GM19395 (cell line): ENCODE results near the gene SPTLC3.

Source experiments
- ATAC-seq: cut with Tn5 transposase; IDR thresholded peaks from one replicate; pipeline ENCODE4 v1.9.1; 2021; ENCODE audit warnings: mild to moderate bottlenecking, moderate library complexity; ENCODE audit not compliant: unreplicated experiment

Gene SPTLC3

DNA sequence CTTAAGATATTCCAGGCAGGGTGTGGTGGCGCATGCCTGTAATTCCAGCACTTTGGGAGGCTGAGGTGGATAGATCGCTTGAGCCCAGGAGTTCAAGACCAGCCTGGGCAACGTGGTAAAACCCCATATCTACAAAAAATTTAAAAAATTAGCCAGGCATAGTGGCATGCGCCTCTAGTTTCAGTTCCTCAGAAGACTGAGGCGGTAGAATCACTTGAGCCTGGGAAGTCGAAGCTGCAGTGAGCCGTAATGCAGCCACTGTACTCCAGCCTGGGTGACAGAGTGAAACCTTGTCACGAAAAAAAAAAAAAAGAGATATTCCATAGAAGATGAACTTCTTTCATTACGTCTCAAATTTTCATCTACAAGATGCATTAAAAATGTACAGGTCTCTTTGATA, 165.6 kb downstream of the SPTLC3 start:
- ATAC-seq = no peak

DNA sequence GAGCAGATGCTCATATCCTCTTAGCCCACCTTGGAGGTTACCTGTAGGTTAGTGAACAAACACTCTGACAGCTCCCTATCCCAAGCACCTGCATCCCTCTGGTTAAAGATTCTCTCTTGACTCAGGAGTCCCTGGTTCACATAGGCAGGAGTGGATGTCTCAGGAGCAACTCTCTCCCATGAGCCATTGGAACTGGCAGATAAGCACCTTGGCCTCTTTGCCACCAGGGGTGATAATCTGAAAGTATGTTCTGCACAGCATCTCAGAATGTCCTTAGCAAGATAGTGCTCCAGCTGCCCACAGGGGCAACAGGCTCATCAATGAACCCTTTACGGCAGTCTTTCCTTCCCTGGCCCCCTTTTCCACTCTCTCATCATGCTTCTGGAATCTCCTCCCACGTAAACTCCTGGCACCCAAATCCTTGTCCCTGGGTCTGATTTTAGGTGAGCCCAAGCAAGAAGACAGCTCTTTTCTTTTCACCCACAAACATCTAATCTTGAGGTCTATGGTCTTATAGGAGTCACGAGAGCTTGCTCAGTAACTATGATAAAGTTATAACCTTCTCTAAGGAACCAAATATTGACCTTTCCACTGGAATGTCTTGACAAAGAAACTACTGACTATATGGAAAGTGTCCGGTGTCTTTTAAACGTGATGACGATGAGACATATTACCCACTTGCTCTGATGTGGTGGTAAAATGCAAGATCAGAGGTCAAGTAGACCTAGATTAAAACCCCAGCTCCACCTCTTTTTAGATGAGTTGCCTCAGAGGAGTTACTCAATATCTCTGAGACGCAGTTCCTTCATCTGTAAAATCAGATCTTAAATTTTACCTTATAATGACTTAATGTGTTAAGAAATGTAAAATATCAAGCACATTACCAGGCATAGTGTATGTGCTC, 172.5 kb downstream of the SPTLC3 start:
- ATAC-seq = no peak

DNA sequence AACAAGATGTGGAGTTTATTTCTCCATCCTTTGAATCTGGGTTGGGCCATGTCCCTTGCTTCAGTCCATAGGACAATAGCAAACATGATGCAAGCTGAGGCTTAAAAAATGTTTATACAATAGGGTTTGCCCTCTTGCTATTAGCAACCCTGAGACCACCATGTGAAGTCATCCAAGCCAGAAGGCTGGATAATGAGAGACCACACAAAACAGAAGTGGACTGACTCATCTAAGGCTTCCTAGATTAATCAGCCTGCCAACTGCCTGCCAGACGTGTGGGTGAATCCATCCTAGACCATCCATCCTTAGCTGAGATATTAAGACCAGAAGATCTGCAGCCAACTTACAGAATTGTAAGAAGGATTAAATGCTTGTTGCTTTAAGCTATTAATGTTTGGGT, 174.2 kb downstream of the SPTLC3 start:
- no peak for ATAC-seq

DNA sequence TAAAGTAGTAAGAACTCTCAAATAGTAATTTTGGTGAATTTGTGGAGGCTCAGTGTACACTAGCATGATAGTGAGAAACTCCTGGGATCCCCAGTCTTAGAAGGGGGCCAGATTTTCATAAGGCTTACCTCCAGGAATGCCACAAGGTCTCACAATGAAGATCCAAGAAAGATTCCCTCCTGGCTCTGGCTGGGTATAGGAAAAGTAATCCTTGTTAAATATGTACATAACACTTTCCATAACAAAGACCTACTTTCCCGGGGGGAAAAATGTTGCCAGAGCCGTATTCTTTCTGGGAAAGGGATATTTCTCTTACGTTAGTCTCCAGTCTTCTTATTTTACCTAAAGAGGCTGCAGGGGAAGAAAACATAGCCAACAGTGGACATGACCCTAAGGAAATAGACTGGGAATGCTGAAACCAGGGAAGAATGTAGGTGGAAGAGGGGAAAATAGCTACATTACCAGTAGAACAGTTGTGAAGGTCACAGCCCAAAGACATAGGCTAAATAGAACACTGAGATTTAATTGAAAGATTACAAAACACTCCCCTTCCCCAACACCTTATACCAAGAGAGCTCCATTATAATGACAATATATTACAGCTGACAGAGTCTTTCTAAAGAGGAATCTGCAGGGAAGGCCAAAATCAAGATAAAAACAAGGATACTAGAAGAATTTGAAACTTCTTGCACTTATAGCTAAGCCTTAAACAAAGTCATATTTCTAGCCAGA, 177.4 kb downstream of the SPTLC3 start:
- ATAC-seq = no peak

DNA sequence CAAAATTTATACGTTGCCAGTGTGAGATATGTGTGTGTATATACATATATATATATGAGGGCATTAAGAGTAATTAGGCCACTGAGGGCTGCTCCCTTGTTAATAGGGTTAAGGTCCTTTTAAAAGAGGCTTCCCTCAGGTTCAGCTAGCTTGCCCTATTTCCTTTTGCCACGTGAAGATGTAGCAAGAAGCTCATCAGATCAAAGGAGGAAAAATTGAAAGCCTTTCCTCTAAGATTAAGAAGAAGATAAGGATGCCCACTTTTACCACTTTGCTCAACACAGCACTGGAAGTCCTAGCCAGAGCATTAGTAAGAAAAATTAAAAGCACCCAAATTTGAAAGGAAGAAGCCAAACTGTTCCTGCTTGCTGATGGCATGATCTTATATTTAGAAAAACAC, 179.1 kb downstream of the SPTLC3 start:
- ATAC-seq = no peak

DNA sequence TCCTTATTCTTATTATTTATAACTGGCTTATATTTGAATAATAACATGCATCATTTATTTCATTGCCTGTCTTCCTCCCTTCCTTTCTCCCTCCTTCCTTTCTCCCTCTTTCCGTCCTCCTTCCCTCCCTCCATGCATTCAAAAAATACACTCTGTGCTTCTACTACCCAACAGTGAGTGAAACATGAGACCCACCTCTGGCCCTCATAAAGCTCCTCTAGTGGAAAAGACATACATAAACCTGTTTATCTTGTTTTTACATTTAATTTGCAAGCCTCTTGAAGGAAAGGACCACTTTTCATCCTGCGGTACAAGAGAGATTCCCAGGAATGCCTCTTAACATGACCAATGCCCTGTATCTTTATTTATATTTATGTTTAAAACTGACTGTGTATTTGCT, 190.5 kb downstream of the SPTLC3 start:
- ATAC-seq = no peak

DNA sequence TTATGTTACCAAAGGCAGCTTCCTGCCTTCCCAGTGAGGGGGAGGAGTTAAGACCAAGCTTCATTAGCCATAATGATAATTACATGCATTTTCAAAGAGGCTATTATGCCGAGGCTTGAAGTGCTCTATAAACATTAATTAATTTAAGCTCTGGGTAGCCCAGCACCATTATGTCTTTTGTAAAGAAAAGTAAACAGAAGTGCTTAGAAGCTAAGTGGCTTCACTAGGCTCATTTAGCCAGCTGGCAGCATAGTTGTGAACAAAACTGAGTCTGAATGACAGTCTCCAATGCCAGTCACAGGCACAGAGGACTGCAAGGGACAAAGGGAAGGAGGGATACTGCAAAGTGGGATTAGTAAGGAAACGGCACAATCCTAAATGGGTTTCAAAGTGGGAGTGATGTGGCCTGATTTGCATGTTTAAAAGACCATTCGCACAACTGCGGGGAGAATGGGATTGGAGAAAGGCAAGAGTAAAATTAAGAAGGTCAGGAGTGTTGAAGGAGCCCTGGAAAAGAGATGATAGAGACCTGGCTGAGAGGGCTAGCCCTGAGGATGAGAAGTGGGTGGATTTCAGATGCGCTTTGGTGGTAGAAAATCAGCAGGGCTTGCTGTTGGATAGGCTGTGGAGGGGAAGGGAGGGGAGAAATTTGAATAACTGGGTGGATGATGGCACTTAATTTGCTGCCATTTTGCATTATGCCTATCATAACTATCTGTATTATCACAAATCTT, 192.2 kb downstream of the SPTLC3 start:
- ATAC-seq = no peak

DNA sequence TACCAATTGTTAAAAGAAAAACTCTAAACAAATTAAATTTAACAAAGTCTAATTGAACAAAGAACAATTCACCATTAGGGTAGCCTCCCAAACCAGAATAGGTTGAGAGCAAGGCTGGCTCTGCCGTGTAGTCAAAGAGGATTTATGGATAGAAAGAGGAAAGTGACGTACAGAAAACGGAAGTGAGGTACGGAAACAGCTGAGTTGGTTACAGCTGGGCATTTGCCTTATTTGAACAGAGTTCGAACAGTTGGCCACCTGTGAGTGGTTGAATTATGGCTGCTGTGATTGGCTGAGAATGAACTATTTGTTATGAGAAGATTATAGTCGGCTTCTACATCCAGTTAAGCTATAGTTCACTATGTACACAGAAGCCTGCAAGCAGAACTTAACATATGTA, 193.8 kb downstream of the SPTLC3 start:
- no peak for ATAC-seq

DNA sequence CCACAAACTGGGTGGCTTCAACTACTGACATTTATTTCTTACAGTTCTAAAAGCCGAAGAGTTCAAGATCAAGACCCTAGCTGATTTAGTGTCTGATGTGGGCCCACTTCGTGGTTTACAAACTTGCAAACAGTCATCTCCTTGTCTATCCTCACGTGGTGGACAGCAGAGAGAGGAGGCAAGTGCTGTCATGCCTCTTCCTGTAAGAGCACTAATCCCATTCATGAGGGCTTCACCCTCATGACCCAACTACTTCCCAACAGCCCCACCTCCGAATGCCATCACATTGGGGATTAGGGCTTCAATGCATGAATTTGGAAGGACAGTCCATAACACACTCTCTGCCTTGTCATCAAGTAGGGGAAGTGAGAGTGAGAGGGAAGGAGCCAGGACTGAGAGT, 196.7 kb downstream of the SPTLC3 start:
- no peak for ATAC-seq

DNA sequence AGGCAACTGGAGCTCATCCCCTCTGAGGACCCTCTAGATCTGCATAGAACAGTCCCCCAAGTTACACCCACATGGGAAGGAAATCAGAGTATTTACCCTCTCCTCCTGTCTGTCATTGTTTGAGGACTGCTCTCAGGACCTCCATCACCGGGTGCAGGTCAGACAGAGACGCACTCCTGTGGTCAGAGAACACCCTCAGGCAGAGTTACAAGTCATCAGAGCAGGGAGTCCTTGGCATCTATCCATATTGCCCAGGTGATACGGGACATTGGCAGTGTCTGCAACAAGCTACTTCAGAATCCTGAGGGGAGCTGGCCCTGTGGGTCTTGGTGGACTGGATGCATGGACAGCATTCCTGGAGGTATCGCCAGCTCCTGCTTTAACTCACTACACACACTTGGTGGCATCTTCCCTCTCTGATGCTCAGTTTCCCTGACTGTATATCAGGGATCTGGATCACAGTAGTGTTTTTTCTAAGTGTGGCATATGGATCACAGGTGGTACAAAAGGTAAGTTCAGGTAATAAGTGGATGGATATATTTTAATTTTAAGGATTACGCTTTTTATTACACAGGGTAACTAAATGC, 197.2 kb downstream of the SPTLC3 start:
- no peak for ATAC-seq

DNA sequence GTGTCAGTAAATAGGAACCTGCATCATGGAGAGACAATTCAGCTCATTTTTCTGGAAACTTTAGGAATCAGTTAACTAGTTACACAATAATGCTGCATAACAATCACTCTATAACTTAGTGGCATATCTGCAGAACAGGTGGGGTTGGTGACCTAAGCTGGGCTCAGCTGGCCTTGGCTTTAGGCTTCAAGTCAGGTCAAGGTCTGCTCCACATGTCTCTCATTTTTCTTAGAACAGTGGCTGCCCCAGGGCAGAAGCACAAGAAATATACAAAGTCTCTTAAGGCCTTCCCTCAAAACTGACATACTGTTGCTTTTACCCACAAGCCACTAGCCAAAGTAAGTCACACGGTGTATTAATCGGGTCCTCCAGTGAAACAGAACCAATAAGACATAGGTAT, 198.2 kb downstream of the SPTLC3 start:
- ATAC-seq = no peak

DNA sequence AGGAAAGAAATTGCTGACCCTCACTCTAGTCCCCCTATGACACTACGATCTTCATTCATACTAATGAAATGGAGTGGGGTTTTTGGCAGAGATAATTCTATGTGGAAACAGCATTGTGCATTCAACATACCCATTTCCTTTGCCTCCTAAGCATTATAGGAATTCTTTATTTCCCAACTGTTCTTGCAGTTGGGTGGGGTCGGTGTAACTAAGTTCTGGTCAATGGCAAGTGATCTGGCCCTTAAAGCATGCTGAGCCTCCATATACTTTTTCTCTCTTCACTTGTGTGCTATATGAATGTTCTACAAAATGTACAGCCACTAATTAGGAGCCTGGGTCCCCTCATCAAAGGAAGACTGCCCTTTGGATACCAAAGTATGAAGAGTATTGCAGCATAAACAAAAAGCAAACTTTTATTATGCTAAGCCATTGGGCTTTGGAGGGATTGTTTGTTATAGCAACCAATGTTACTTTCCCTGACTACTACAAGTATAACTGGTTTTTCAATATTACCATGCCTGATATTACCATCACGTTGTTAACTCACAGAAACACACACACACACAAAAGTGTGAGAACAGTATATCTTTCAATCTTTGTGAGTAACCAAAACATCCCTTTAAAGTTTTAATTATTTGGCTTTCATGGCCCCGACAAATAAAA, 203.3 kb downstream of the SPTLC3 start:
- no peak for ATAC-seq

DNA sequence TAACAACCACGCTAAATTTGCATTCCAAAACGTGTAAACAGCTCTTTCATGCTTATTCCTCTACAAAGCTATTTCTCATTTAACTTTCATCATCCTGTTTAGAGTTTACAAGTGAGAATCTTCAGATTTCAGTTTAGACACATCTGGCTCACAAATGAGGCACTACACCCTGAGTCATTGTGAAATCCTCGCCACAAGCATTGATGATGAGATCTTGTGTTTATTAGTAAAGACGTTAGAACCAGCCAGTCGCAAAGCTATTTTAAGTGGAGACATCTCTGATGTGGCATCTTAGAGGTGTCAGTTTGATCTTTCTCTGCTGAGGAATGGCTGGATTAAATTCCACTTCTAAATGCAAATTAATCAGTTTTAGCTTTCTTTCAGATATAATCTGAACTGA, 204.0 kb downstream of the SPTLC3 start:
- ATAC-seq = no peak

DNA sequence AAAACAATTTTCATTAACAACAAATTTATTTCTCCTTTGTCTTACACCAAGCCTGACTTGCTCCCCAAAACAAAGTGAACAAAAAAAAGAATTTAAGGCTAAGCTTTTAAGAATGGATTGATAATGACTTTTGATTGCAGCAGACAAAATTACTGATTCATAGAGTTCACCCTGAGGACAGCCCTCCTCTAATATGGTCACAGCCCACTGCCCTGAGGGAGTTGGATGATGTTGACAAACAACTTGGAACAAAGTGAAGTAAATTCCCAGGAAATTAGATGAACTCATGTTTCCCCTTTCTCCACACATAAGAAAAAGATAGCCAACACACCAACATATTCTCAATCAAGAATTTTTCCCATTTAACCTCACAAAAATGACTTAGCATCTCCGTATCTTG, 204.6 kb downstream of the SPTLC3 start:
- no peak for ATAC-seq

DNA sequence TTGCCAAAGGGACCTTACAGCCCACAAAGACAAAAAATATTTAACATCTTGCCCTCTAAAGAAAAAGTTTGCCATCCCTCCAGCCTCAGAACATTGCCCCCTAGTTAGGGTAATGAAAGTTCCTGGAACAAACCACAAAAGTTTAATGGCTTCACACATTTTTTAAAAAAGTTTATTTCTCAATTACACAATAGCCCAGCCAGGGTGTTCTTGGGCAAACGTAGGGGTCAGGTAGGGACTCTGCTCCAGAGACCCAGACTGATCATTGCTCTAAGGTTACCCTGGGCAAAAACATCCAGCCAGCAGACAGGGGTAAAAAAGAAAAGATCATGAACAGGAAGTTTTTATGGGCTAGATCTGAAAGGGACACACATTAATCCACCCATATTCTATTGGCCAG, 207.8 kb downstream of the SPTLC3 start:
- no peak for ATAC-seq
